ENCODE results near the gene TBL1XR1.

- TF ChIP-seq CTCF (IDR thresholded peaks at IDR 0.05) (no peak), POLR2A (IDR thresholded peaks at IDR 0.05) (no peak)
These were observed 144.2 kb downstream of the TBL1XR1 start for GRCh38 chr3:177053107-177053506.
